ENCODE measurements around the gene TMEM147. TPM values are rescaled to one million over a fixed set of nuclear protein-coding genes. Genes with fewer than 3 reads are reported as not detected.

Gene TMEM147
- total and polyA plus RNA-seq, 2 of the 4 experiments (the other 2 are of a cell fraction): 67.6 to 108 TPM

DNA sequence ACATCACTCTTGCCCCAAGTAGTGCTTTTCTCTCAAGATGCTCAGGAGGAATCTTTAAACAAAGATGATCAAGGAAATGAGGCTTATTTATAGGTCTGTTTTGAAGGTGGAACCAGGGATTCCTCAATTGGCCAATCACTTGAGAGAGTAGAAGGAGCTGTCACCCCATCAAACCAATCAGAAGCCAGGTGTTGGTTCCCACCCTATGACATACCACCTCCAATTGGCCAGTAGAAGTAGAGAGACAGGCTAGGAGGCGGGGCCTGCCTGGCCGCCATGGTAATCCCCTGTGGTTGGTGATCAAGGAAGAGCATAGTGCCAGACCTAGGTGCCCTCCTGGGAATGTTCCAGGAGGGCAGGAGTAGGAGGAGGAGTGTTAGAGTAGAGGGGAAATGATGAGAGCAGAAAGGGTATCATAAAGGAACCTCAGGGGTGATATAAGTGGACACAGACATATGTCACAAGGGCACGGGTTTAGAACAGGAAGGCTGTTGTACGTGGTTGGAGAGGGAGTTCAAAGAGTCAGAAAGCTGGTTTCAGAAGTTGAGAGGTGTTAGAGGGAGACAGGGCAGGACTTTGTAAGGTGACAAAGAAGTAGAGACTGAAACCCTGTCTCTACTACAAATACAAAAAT, 51.1 kb downstream of the TMEM147 start:
- intact Hi-C loops (cut with micrococcal nuclease) (no loop called here), dilution Hi-C loops (cut with HindIII; ENCODE audit: low sequenced_read_pairs, unreplicated experiment) (no loop called here), in situ Hi-C loops (cut with MboI; ENCODE audit: low sequenced_read_pairs) (loop anchor here (25.0 kb wide), 1 partner anchor 259 kb away; the partner anchor contains the start of genes CD22 and FFAR1)
- Histone ChIP-seq H2BK5ac (ENCODE audit: low read depth, low read length, poor library complexity, severe bottlenecking) (no peak overlapping the region), H2AFZ (replicated peaks; ENCODE audit: low read length, poor library complexity) (no peak overlapping the region), H2AK5ac (ENCODE audit: low read depth, low read length) (no peak overlapping the region), H3K4me1 (ENCODE audit: control insufficient read depth, insufficient read depth, low read length) (no peaks in the 10 kb centered on the region), H2BK20ac (ENCODE audit: low read depth, low read length) (no peak overlapping the region), H3K9me3 (ENCODE audit: control insufficient read depth, insufficient read depth, low read length) (no peaks in the 10 kb centered on the region), H3K4ac (ENCODE audit: low read depth, low read length) (no peak overlapping the region), H3K36me3 (ENCODE audit: control insufficient read depth, insufficient read depth, low read length) (no peaks in the 10 kb centered on the region), H4K20me1 (ENCODE audit: insufficient read depth, low read length) (no peaks in the 10 kb centered on the region), H3K18ac (ENCODE audit: low read depth, low read length) (no peak overlapping the region), H2BK15ac (ENCODE audit: low read depth, low read length) (no peak overlapping the region), H3K14ac (replicated peaks; ENCODE audit: low read depth, low read length) (no peak overlapping the region), H4K5ac (ENCODE audit: low read depth, low read length) (no peak overlapping the region), H3K79me1 (ENCODE audit: low read depth in 1 of 2, low read length in 2 of 2) (no peaks in the 10 kb centered on the region), H3K4me2 (ENCODE audit: low read depth, low read length) (no peak overlapping the region), H4K8ac (ENCODE audit: low read depth in 2 of 2, low read length in 2 of 2) (no peak overlapping the region), H3K27me3 (ENCODE audit: control insufficient read depth, insufficient read depth, low read length) (0 out of 2 replicates have a peak, but pooled peaks cover 2% of the 10 kb centered on the region), H3K9me1 (ENCODE audit: insufficient read depth, low read length) (no peaks in the 10 kb centered on the region), H3K23ac (ENCODE audit: low read depth, low read length) (no peak overlapping the region), H3K56ac (ENCODE audit: extremely low read depth, insufficient read depth, low read length) (no peak overlapping the region), H3K27ac (ENCODE audit: insufficient read depth, low read length) (no peak overlapping the region), H2AK9ac (replicated peaks; ENCODE audit: low read depth, low read length, poor library complexity) (no peak overlapping the region), H3K4me3 (ENCODE audit: insufficient read depth, low read depth, low read length) (no peak overlapping the region), H3K9ac (ENCODE audit: low read depth, low read length) (no peak overlapping the region), H2BK120ac (ENCODE audit: low read depth, low read length) (no peak overlapping the region), H4K91ac (ENCODE audit: insufficient read depth, low read depth, low read length) (no peak overlapping the region)
- BruUV-seq (replicated peaks): no TSS peak
- ATAC-seq (ENCODE audit: low read depth): no peak
- TF ChIP-seq, protein P1, sequence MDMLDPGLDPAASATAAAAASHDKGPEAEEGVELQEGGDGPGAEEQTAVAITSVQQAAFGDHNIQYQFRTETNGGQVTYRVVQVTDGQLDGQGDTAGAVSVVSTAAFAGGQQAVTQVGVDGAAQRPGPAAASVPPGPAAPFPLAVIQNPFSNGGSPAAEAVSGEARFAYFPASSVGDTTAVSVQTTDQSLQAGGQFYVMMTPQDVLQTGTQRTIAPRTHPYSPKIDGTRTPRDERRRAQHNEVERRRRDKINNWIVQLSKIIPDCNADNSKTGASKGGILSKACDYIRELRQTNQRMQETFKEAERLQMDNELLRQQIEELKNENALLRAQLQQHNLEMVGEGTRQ (IDR thresholded peaks at IDR 0.05; ENCODE audit: low read depth, low read length): no peak
- no peak for TF ChIP-seq NFE2L2 (IDR thresholded peaks at IDR 0.05; ENCODE audit: low read depth, low read length)
- TF ChIP-seq CEBPB (IDR thresholded peaks at IDR 0.05; ENCODE audit: low read depth, low read length): no peak
- no peak for TF ChIP-seq MAZ (IDR thresholded peaks at IDR 0.05; ENCODE audit: borderline replicate concordance, low read depth, low read length)
- CTCF ChIA-PET: no interaction called here
- no CpG with 5 or more reads among the region's 4 CpGs for WGBS, 2 experiments (ENCODE audit: extremely low coverage in 2 of 2, insufficient read length in 1 of 2)
- POLR2A ChIA-PET (ENCODE audit: unreplicated experiment): no interaction called here
- no peak for DNase-seq

Other genes with a start within 250 kb of the TMEM147 start
- gene CD22, start 216.4 kb upstream of the TMEM147 start, total RNA-seq (2012; rRNA removed): 0.18 TPM in 1 of 2 replicates, not detected in the other
- gene CD22, start 216.4 kb upstream of the TMEM147 start, polyA plus RNA-seq (2012; rRNA removed): 0.22 TPM in 2 replicates
- gene FFAR1, start 197.7 kb upstream of the TMEM147 start, total RNA-seq (2012; rRNA removed): not detected in 2 replicates
- not detected in 2 replicates for gene FFAR1, start 197.7 kb upstream of the TMEM147 start, polyA plus RNA-seq (2012; rRNA removed)
- gene FFAR3, start 187.2 kb upstream of the TMEM147 start, total RNA-seq (2012; rRNA removed): not detected in 2 replicates
- gene FFAR3, start 187.2 kb upstream of the TMEM147 start, polyA plus RNA-seq (2012; rRNA removed): not detected in 2 replicates
- gene GPR42, start 174.6 kb upstream of the TMEM147 start, total RNA-seq (2012; rRNA removed): not detected in 2 replicates
- not detected in 2 replicates for gene GPR42, start 174.6 kb upstream of the TMEM147 start, polyA plus RNA-seq (2012; rRNA removed)
- not detected in 2 replicates for gene FFAR2, start 97.4 kb upstream of the TMEM147 start, total RNA-seq (2012; rRNA removed)
- gene FFAR2, start 97.4 kb upstream of the TMEM147 start, polyA plus RNA-seq (2012; rRNA removed): not detected in 2 replicates
- gene KRTDAP, start 55.2 kb upstream of the TMEM147 start, total RNA-seq (2012; rRNA removed): not detected in 2 replicates
- gene KRTDAP, start 55.2 kb upstream of the TMEM147 start, polyA plus RNA-seq (2012; rRNA removed): not detected in 2 replicates
- gene DMKN, start 32.0 kb upstream of the TMEM147 start, total RNA-seq (2012; rRNA removed): 0.28 and 0.36 TPM in 2 replicates
- gene DMKN, start 32.0 kb upstream of the TMEM147 start, polyA plus RNA-seq (2012; rRNA removed): 2.2 and 2.4 TPM in 2 replicates
- 0.56 and 0.72 TPM in 2 replicates for gene SBSN, start 17.3 kb upstream of the TMEM147 start, total RNA-seq (2012; rRNA removed)
- 6.4 and 6.9 TPM in 2 replicates for gene SBSN, start 17.3 kb upstream of the TMEM147 start, polyA plus RNA-seq (2012; rRNA removed)
- not detected in 2 replicates for gene GAPDHS, start 12.2 kb upstream of the TMEM147 start, total RNA-seq (2012; rRNA removed)
- gene GAPDHS, start 12.2 kb upstream of the TMEM147 start, polyA plus RNA-seq (2012; rRNA removed): not detected in 2 replicates
- not detected in 2 replicates for gene ATP4A, start 18.0 kb downstream of the TMEM147 start, total RNA-seq (2012; rRNA removed)
- gene ATP4A, start 18.0 kb downstream of the TMEM147 start, polyA plus RNA-seq (2012; rRNA removed): not detected in 2 replicates
- gene PMIS2, start 40.5 kb downstream of the TMEM147 start, total RNA-seq (2012; rRNA removed): not detected in 2 replicates
- not detected in 2 replicates for gene PMIS2, start 40.5 kb downstream of the TMEM147 start, polyA plus RNA-seq (2012; rRNA removed)
- gene HAUS5, start 67.1 kb downstream of the TMEM147 start, total RNA-seq (2012; rRNA removed): 3.1 and 3.4 TPM in 2 replicates
- gene HAUS5, start 67.1 kb downstream of the TMEM147 start, polyA plus RNA-seq (2012; rRNA removed): 6.2 and 6.4 TPM in 2 replicates
- gene RBM42, start 83.4 kb downstream of the TMEM147 start, total RNA-seq (2012; rRNA removed): 19.0 and 20.6 TPM in 2 replicates
- gene RBM42, start 83.4 kb downstream of the TMEM147 start, polyA plus RNA-seq (2012; rRNA removed): 41.5 and 53.9 TPM in 2 replicates
- 0.28 TPM in 1 of 2 replicates, not detected in the other for gene ETV2, start 96.1 kb downstream of the TMEM147 start, total RNA-seq (2012; rRNA removed)
- 1.2 and 1.4 TPM in 2 replicates for gene ETV2, start 96.1 kb downstream of the TMEM147 start, polyA plus RNA-seq (2012; rRNA removed)
- 913 and 983 TPM in 2 replicates for gene COX6B1, start 102.7 kb downstream of the TMEM147 start, total RNA-seq (2012; rRNA removed)
- 824 and 914 TPM in 2 replicates for gene COX6B1, start 102.7 kb downstream of the TMEM147 start, polyA plus RNA-seq (2012; rRNA removed)
- not detected in 2 replicates for gene UPK1A, start 120.9 kb downstream of the TMEM147 start, total RNA-seq (2012; rRNA removed)
- 0.20 and 0.21 TPM in 2 replicates for gene UPK1A, start 120.9 kb downstream of the TMEM147 start, polyA plus RNA-seq (2012; rRNA removed)
- not detected in 2 replicates for gene ZBTB32, start 158.9 kb downstream of the TMEM147 start, total RNA-seq (2012; rRNA removed)
- not detected in 2 replicates for gene ZBTB32, start 158.9 kb downstream of the TMEM147 start, polyA plus RNA-seq (2012; rRNA removed)
- 1.9 and 3.0 TPM in 2 replicates for gene KMT2B, start 172.4 kb downstream of the TMEM147 start, total RNA-seq (2012; rRNA removed)
- gene KMT2B, start 172.4 kb downstream of the TMEM147 start, polyA plus RNA-seq (2012; rRNA removed): 27.5 and 30.7 TPM in 2 replicates
- gene IGFLR1, start 196.8 kb downstream of the TMEM147 start, total RNA-seq (2012; rRNA removed): 0.72 and 2.8 TPM in 2 replicates
- gene IGFLR1, start 196.8 kb downstream of the TMEM147 start, polyA plus RNA-seq (2012; rRNA removed): 2.7 and 3.8 TPM in 2 replicates
- gene U2AF1L4, start 199.8 kb downstream of the TMEM147 start, total RNA-seq (2012; rRNA removed): 6.1 and 8.1 TPM in 2 replicates
- 15.0 and 15.6 TPM in 2 replicates for gene U2AF1L4, start 199.8 kb downstream of the TMEM147 start, polyA plus RNA-seq (2012; rRNA removed)
- 8.6 and 9.0 TPM in 2 replicates for gene PSENEN, start 200.0 kb downstream of the TMEM147 start, total RNA-seq (2012; rRNA removed)
- gene PSENEN, start 200.0 kb downstream of the TMEM147 start, polyA plus RNA-seq (2012; rRNA removed): 47.0 and 59.1 TPM in 2 replicates
- 12.7 and 12.8 TPM in 2 replicates for gene LIN37, start 202.9 kb downstream of the TMEM147 start, total RNA-seq (2012; rRNA removed)
- 17.2 and 23.1 TPM in 2 replicates for gene LIN37, start 202.9 kb downstream of the TMEM147 start, polyA plus RNA-seq (2012; rRNA removed)
- 5.7 and 6.9 TPM in 2 replicates for gene HSPB6, start 211.4 kb downstream of the TMEM147 start, total RNA-seq (2012; rRNA removed)
- gene HSPB6, start 211.4 kb downstream of the TMEM147 start, polyA plus RNA-seq (2012; rRNA removed): 188 and 206 TPM in 2 replicates
- gene PROSER3, start 212.6 kb downstream of the TMEM147 start, total RNA-seq (2012; rRNA removed): 3.3 and 5.4 TPM in 2 replicates
- gene PROSER3, start 212.6 kb downstream of the TMEM147 start, polyA plus RNA-seq (2012; rRNA removed): 17.9 and 21.8 TPM in 2 replicates
- 0.28 and 0.72 TPM in 2 replicates for gene ARHGAP33, start 229.9 kb downstream of the TMEM147 start, total RNA-seq (2012; rRNA removed)
- 11.9 and 16.3 TPM in 2 replicates for gene ARHGAP33, start 229.9 kb downstream of the TMEM147 start, polyA plus RNA-seq (2012; rRNA removed)